ENCODE measurements around the gene RASAL1.

DNA sequence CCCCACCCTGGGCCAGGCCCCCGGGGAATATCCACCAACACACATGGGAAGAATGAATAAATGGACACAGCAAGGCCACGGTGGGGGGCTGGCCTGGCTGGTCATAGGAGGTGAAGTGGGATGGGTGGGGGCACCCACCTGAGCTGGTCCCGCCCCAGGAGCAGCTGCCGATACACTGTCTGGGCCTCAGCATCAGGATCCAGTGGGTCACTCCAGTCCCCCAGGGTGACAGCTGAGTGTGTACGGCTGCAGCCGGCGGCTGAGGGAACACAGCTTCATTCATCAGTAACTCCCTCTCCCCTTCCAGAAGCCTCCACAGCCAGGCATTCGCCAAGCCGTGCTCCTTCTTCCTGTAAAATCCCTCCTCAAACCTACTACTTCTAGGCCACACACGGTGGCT lies 33.8 kb downstream of the RASAL1 start:
- TF ChIP-seq, protein P1, sequence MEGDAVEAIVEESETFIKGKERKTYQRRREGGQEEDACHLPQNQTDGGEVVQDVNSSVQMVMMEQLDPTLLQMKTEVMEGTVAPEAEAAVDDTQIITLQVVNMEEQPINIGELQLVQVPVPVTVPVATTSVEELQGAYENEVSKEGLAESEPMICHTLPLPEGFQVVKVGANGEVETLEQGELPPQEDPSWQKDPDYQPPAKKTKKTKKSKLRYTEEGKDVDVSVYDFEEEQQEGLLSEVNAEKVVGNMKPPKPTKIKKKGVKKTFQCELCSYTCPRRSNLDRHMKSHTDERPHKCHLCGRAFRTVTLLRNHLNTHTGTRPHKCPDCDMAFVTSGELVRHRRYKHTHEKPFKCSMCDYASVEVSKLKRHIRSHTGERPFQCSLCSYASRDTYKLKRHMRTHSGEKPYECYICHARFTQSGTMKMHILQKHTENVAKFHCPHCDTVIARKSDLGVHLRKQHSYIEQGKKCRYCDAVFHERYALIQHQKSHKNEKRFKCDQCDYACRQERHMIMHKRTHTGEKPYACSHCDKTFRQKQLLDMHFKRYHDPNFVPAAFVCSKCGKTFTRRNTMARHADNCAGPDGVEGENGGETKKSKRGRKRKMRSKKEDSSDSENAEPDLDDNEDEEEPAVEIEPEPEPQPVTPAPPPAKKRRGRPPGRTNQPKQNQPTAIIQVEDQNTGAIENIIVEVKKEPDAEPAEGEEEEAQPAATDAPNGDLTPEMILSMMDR (IDR thresholded peaks at IDR 0.05) = no peak
- no peak for TF ChIP-seq POLR2A (IDR thresholded peaks at IDR 0.05)

Measured in esophagus squamous epithelium (tissue), 4 donors.